HepG2 (cell line): Measurements from ENCODE around the gene TOPBP1. TPM values are rescaled to one million over a fixed set of nuclear protein-coding genes. Genes with fewer than 3 reads are reported as not detected.

Experiments
- AKAP8 ChIP-seq: sonication (generic); formaldehyde crosslinking; IDR thresholded peaks from 2 replicates; pipeline ENCODE4 v1.5.1; 2020; ENCODE audit warnings: mild to moderate bottlenecking, missing genetic modification reagents
- CHD4 ChIP-seq: fragments of 200-600 bp; sonication (generic); IDR thresholded peaks from 2 replicates; pipeline ENCODE4 v1.7.0; 2017; ENCODE audit warnings: mild to moderate bottlenecking, low read length, borderline replicate concordance
- GTF3A ChIP-seq: sonication (generic); formaldehyde crosslinking; conservative IDR thresholded peaks from 2 replicates; pipeline ENCODE4 v1.4.0; 2020; ENCODE audit warnings: mild to moderate bottlenecking, missing genetic modification reagents
- MXI1 ChIP-seq: IDR thresholded peaks from 3 replicates; pipeline ENCODE4 v1.6.1; 2012; ENCODE audit warnings: low read depth, low read length, inconsistent platforms, borderline replicate concordance
- PITX1 ChIP-seq: sonication (generic); formaldehyde crosslinking; IDR thresholded peaks from 2 replicates; pipeline ENCODE4 v1.5.1; 2020; ENCODE audit warnings: mild to moderate bottlenecking, missing genetic modification reagents
- SNAPC4 ChIP-seq: sonication (generic); formaldehyde crosslinking; IDR thresholded peaks from 2 replicates; pipeline ENCODE4 v1.4.0; 2020; ENCODE audit warnings: mild to moderate bottlenecking, missing genetic modification reagents
- ZBTB42 ChIP-seq: sonication (generic); formaldehyde crosslinking; IDR thresholded peaks from 2 replicates; pipeline ENCODE4 v1.5.0; 2020; ENCODE audit warnings: mild to moderate bottlenecking, missing genetic modification reagents
- ZNF501 ChIP-seq: sonication (generic); formaldehyde crosslinking; IDR thresholded peaks from 2 replicates; pipeline ENCODE4 v1.5.1; 2020; ENCODE audit warnings: mild to moderate bottlenecking, moderate library complexity, missing genetic modification reagents
- ZNF580 ChIP-seq: IDR thresholded peaks from 2 replicates; pipeline ENCODE4 v1.6.1; 2016; ENCODE audit warnings: low read depth, borderline replicate concordance
- ZNF790 ChIP-seq: sonication (generic); formaldehyde crosslinking; IDR thresholded peaks from 2 replicates; pipeline ENCODE4 v1.8.0; 2022; ENCODE audit warnings: missing genetic modification reagents, mild to moderate bottlenecking, borderline replicate concordance
- polyA plus RNA-seq, 8 experiments: library from polyadenylated mRNA; depleted of rRNA in 3 of 8; stranded (reverse) in 7 of 8; unstranded in 1 of 8; fragments of >200 nt; fragmentation: Illumina TruSeq in 4 of 8; extraction: Trizol in 4 of 8; gene quantifications; 2 replicates each; pipeline versions ENCODE4 v1.2.1 to v1.2.3, GENCODE V29; 2011 to 2016; ENCODE audit warnings: low read depth in 4 of 8, missing spikeins in 1 of 8, mixed read lengths in 1 of 8; ENCODE audit not compliant: insufficient read depth in 1 of 8
- total RNA-seq, 5 experiments: library from RNA; depleted of rRNA; stranded (reverse); fragments of >200 nt; fragmentation: Illumina TruSeq; extraction: Trizol; gene quantifications; 2 replicates each; pipeline ENCODE4 v1.2.3, GENCODE V29; 2016; ENCODE audit warnings: low read depth in 1 of 5
- TF ChIP-seq, protein P1 (sequence below): IDR thresholded peaks from 2 replicates; pipeline ENCODE4 v1.4.0; 2020; ENCODE audit warnings: mild to moderate bottlenecking, missing genetic modification reagents
- TF ChIP-seq, protein P2 (sequence below): sonication (generic); formaldehyde crosslinking; IDR thresholded peaks from 2 replicates; pipeline ENCODE4 v1.4.0; 2020; ENCODE audit warnings: missing genetic modification reagents
- TF ChIP-seq, protein P3 (sequence below): sonication (generic); formaldehyde crosslinking; IDR thresholded peaks from 2 replicates; pipeline ENCODE4 v1.5.0; 2020; ENCODE audit warnings: mild to moderate bottlenecking, missing genetic modification reagents, moderate library complexity

TOPBP1 gene
- total and polyA plus RNA-seq, 2 of the 13 experiments (the other 11 are each of a cell fraction or from before 2014, with no cell fraction given) = 24.3 to 42.9 TPM

DNA sequence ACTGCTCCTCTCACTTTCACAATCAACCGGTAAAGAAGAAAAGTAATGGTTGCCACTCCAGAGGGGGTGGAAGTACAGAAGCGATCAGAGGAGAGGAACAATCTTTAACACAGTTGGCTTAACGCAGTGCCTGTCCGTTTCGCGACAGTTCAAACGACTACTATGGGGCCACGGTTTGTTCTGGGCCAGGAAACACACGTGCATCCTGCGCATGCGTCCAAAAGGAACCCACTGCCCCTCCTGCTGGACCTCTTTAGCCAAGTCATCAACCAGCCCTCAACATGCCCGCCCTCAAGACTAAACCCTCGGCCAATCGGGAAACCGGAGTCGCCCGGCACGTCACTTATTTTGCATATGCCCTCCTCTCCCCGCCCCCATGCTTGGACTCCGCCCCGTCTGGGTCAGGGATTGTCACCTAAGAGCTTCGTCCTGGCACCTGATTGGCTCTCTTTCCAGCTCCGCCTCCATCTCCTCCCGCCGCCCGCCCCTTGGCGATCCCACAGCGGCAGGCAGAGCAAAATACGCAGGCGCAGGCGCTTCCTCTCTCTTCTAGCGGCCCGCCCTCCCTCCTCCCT, 88.6 kb downstream of the TOPBP1 start (continued):
- TF ChIP-seq, protein P1, sequence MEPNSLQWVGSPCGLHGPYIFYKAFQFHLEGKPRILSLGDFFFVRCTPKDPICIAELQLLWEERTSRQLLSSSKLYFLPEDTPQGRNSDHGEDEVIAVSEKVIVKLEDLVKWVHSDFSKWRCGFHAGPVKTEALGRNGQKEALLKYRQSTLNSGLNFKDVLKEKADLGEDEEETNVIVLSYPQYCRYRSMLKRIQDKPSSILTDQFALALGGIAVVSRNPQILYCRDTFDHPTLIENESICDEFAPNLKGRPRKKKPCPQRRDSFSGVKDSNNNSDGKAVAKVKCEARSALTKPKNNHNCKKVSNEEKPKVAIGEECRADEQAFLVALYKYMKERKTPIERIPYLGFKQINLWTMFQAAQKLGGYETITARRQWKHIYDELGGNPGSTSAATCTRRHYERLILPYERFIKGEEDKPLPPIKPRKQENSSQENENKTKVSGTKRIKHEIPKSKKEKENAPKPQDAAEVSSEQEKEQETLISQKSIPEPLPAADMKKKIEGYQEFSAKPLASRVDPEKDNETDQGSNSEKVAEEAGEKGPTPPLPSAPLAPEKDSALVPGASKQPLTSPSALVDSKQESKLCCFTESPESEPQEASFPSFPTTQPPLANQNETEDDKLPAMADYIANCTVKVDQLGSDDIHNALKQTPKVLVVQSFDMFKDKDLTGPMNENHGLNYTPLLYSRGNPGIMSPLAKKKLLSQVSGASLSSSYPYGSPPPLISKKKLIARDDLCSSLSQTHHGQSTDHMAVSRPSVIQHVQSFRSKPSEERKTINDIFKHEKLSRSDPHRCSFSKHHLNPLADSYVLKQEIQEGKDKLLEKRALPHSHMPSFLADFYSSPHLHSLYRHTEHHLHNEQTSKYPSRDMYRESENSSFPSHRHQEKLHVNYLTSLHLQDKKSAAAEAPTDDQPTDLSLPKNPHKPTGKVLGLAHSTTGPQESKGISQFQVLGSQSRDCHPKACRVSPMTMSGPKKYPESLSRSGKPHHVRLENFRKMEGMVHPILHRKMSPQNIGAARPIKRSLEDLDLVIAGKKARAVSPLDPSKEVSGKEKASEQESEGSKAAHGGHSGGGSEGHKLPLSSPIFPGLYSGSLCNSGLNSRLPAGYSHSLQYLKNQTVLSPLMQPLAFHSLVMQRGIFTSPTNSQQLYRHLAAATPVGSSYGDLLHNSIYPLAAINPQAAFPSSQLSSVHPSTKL = peak; percentile 23; the same call in 1 of the 2 replicates
- peak; percentile 42; the same call in 1 of the 2 replicates for TF ChIP-seq ZNF501 (CRISPR knock-in tag)
- no peak; the same call in 1 of the 2 replicates for TF ChIP-seq CHD4
- TF ChIP-seq AKAP8 = no peak
- TF ChIP-seq PITX1 = 0 out of 2 replicates have a peak, but pooled peaks have one; percentile 54
- 0 out of 2 replicates have a peak, but pooled peaks have one; percentile 4 for TF ChIP-seq GTF3A (CRISPR knock-in tag)
- peak; percentile 85; the same call in 1 of the 3 replicates for TF ChIP-seq MXI1
- TF ChIP-seq ZNF580 (CRISPR knock-in tag) = peak; percentile 68; the same call in 1 of the 2 replicates
- no peak for TF ChIP-seq ZBTB42 (CRISPR knock-in tag)
- 0 out of 2 replicates have a peak, but pooled peaks have one; percentile 55 for TF ChIP-seq SNAPC4 (CRISPR knock-in tag)
- TF ChIP-seq, protein P2, sequence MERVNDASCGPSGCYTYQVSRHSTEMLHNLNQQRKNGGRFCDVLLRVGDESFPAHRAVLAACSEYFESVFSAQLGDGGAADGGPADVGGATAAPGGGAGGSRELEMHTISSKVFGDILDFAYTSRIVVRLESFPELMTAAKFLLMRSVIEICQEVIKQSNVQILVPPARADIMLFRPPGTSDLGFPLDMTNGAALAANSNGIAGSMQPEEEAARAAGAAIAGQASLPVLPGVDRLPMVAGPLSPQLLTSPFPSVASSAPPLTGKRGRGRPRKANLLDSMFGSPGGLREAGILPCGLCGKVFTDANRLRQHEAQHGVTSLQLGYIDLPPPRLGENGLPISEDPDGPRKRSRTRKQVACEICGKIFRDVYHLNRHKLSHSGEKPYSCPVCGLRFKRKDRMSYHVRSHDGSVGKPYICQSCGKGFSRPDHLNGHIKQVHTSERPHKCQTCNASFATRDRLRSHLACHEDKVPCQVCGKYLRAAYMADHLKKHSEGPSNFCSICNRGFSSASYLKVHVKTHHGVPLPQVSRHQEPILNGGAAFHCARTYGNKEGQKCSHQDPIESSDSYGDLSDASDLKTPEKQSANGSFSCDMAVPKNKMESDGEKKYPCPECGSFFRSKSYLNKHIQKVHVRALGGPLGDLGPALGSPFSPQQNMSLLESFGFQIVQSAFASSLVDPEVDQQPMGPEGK = peak; percentile 43; the same call in 1 of the 2 replicates
- TF ChIP-seq, protein P3, sequence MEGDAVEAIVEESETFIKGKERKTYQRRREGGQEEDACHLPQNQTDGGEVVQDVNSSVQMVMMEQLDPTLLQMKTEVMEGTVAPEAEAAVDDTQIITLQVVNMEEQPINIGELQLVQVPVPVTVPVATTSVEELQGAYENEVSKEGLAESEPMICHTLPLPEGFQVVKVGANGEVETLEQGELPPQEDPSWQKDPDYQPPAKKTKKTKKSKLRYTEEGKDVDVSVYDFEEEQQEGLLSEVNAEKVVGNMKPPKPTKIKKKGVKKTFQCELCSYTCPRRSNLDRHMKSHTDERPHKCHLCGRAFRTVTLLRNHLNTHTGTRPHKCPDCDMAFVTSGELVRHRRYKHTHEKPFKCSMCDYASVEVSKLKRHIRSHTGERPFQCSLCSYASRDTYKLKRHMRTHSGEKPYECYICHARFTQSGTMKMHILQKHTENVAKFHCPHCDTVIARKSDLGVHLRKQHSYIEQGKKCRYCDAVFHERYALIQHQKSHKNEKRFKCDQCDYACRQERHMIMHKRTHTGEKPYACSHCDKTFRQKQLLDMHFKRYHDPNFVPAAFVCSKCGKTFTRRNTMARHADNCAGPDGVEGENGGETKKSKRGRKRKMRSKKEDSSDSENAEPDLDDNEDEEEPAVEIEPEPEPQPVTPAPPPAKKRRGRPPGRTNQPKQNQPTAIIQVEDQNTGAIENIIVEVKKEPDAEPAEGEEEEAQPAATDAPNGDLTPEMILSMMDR (CRISPR knock-in tag) = peak; percentile 39
- 0 out of 2 replicates have a peak, but pooled peaks have one; percentile 57 for TF ChIP-seq ZNF790 (CRISPR knock-in tag)
